ENCODE data around the gene KLRD1.
"Not testable (repeated sequence)": the region's sequence is repeated elsewhere in the genome, so short reads cannot be mapped to it uniquely, and the experiment has no call there.

The KLRD1 gene

GRCh38 chr12:10307630-10308029 is at the start of gene KLRD1:
Gene KLRD1, plus strand, starts transcription at chr12:10307870. Its CDS starts 208 bp downstream, at chr12:10308078.
- no peak for DNase-seq

GRCh38 chr12:10260927-10261326 is 46.7 kb upstream of the KLRD1 start:
- DNase-seq: no peak

- DNase-seq: no peak
Measured at GRCh38 chr12:10268037-10268436, 39.6 kb upstream of the KLRD1 start.

GRCh38 chr12:10272467-10272866 is 35.2 kb upstream of the KLRD1 start:
- DNase-seq: no peak

- no peak for DNase-seq
Measured at GRCh38 chr12:10276774-10277173, 30.9 kb upstream of the KLRD1 start.

- DNase-seq: no peak
Measured at GRCh38 chr12:10278104-10278503, 29.6 kb upstream of the KLRD1 start.

GRCh38 chr12:10279937-10280336 is 27.7 kb upstream of the KLRD1 start:
- no peak for DNase-seq

- no peak for DNase-seq
Measured at GRCh38 chr12:10283027-10283426, 24.6 kb upstream of the KLRD1 start.

- DNase-seq: no peak
Measured at GRCh38 chr12:10285919-10286318, 21.8 kb upstream of the KLRD1 start.

- DNase-seq: no peak
Measured at GRCh38 chr12:10289005-10289754, 18.5 kb upstream of the KLRD1 start.

GRCh38 chr12:10291030-10291429 is 16.6 kb upstream of the KLRD1 start:
- DNase-seq: no peak

GRCh38 chr12:10293151-10293550 is 14.5 kb upstream of the KLRD1 start:
- no peak for DNase-seq

- no peak for DNase-seq
Measured at GRCh38 chr12:10293570-10294227, 14.0 kb upstream of the KLRD1 start.

GRCh38 chr12:10301103-10301502 is 6.6 kb upstream of the KLRD1 start:
- DNase-seq: no peak

- DNase-seq: no peak
Measured at GRCh38 chr12:10304161-10304574, 3.5 kb upstream of the KLRD1 start.

- no peak for DNase-seq
Measured at GRCh38 chr12:10305411-10305810, 2.3 kb upstream of the KLRD1 start.

GRCh38 chr12:10310926-10311720 is 3.5 kb downstream of the KLRD1 start:
- no peak for DNase-seq

- DNase-seq: no peak
Measured at GRCh38 chr12:10319388-10319787, 11.7 kb downstream of the KLRD1 start.

GRCh38 chr12:10320643-10321042 is 13.0 kb downstream of the KLRD1 start:
- DNase-seq: no peak

- DNase-seq: not testable (repeated sequence)
Measured at GRCh38 chr12:10328691-10329090, 21.0 kb downstream of the KLRD1 start.

- DNase-seq: no peak
Measured at GRCh38 chr12:10331642-10332239, 24.1 kb downstream of the KLRD1 start.

GRCh38 chr12:10336196-10336595 is 28.5 kb downstream of the KLRD1 start:
- not testable (repeated sequence) for DNase-seq

GRCh38 chr12:10338470-10338869 is 30.8 kb downstream of the KLRD1 start:
- DNase-seq: not testable (repeated sequence)
